ENCODE results near the gene SLC9A9.

The SLC9A9 gene

DNA sequence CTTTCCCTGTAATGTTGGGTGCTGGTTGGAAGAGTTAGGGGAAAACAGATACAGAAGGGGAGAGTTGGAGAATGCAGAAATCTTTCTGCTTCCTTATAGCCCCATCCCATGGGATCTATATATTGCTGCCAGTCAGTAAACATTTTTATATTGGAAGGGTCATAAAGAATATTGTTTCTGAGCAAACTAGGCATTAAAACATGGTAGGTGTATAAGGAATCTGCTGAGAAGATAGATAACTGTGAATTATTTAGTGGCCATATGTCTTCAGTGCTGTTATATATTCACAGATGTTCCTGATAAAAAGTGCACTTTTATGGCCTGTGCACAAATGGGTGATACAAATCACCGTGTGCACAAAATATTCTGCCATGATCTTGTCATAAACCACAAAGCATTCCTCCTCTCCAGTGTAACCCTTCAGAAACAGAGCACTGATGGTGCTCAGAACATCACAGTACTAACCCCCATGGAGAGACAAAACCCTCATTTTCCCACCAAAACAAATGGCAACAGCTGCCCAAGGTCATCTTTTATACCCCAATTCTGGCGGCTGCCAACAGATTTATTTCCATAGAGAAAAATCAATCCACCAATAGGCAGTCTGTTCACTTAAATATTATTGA, 269.3 kb downstream of the SLC9A9 start:
- Mint-ChIP-seq H3K27me3 (no peaks in the 10 kb centered on the region), H3K9me3 (no peaks in the 10 kb centered on the region), H3K4me1 (no peaks in the 10 kb centered on the region), H3K27ac (no peak overlapping the region), H3K4me3 (no peak overlapping the region)
- no peak for ATAC-seq
- DNase-seq, result no peak

DNA sequence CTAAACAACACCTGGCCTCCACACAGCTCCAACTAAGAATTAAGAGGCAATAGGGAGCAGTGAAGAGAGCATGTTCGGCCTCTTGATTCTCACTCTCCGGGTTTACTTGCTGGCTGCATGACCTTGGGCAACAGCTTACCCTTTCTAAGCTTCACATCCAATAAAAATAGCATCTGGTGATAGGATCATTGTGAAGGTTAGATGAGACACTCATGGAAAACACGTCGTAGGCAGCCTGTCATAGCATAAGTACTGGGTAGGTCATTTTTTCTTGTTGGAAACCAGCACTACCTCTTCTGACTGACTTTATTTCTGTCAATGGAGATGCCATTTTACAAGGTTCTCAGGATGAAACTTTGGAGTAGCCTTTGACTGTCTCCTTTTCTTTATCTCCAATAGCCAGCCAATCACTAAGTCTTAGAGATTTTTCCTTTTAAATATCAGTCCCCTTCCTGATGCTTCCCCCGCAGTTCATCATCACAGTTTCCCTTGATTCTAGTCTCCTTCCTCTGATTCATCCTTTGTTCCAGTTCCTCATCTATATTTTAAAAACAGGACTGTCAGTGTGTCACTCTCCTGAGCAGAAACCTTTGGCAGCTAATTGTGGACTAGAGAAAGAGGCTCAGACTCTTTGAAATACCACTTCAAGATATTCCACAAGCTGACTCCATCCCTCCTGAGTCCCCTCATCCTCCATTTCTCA, 271.5 kb downstream of the SLC9A9 start:
- Mint-ChIP-seq H3K4me3 (no peak overlapping the region), H3K27ac (no peak overlapping the region), H3K27me3 (no peaks in the 10 kb centered on the region), H3K4me1 (no peaks in the 10 kb centered on the region), H3K9me3 (no peaks in the 10 kb centered on the region)
- DNase-seq (no peak), ATAC-seq (no peak)

DNA sequence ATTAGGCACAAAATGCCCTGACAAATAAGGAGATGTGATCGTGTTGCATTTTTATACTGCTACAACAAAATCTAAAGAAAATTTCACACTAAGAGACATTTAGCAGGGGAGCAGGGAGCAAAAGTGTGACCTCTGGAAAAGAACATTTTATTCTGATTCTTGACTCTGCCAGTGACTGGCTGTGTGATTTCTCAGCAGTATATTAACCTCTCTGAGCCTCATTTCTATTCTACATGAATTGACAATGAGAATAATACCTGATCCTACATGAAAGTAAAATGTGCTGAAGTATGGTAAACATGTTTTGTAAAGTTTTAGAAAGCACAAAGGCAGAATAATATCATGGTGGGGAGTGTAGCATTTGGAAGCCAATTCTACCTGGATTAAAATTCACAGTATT, 273.3 kb downstream of the SLC9A9 start:
- H3K9me3 Mint-ChIP-seq, result no peaks in the 10 kb centered on the region
- H3K27me3 Mint-ChIP-seq, result no peaks in the 10 kb centered on the region
- ATAC-seq, result no peak
- no peaks in the 10 kb centered on the region for H3K4me1 Mint-ChIP-seq
- DNase-seq, result no peak
- no peak overlapping the region for H3K4me3 Mint-ChIP-seq
- no peak overlapping the region for H3K27ac Mint-ChIP-seq

DNA sequence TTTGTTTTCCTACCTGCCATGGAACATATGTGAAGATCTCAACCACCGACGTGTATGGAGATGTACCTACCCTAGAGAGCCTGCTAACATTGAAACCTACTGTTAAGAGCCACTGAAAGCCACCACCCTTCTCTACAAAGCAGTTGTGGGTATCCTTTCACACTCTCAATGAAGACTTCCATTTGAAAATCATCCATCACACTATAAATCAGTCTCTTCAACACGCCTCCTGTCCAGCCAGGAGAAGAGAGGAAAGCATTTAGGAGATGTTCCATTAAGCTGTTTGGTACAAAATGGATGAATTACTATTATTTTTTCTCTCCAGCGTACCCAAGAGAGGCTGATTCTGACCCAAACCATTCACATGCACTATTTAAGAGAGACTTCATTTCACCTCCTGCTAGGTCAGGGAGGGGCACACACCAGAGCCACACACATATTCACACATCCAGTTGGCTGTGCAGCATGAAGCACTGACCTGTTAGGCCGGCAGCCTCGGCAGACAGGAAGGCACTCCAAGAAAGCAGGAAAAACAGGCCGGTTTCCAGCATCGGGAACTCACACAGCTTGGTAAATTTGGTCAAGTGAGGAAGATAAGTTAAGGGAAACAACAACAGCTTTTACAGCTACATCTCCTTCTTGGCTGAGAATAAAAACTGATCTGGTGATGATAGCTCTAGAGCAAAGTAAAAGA, 274.5 kb downstream of the SLC9A9 start:
- DNase-seq (no peak), ATAC-seq (no peak)
- Mint-ChIP-seq H3K4me3 (no peak overlapping the region), H3K4me1 (no peaks in the 10 kb centered on the region), H3K27me3 (no peaks in the 10 kb centered on the region), H3K27ac (no peak overlapping the region), H3K9me3 (no peaks in the 10 kb centered on the region)

DNA sequence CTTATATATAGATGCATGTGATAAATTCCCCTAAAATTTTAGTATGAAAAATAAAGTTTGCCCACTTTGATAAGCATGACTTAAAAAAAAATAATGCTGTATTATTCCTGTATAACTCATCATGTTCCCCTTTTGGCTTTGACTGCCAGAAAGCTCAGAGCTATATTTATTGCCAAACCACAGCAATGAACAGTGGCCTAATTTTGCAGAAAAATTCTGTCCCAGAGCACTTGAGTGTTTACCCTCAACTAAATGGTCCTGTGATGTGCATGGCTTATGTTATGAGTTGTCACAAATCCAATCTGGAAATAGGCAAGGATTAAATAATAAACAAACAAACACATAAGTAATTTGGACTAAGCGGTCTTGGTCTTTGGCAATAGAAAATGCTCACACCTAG, 276.7 kb downstream of the SLC9A9 start:
- H3K4me3 Mint-ChIP-seq, result no peak overlapping the region
- H3K27me3 Mint-ChIP-seq, result no peaks in the 10 kb centered on the region
- no peak for ATAC-seq
- no peaks in the 10 kb centered on the region for H3K4me1 Mint-ChIP-seq
- no peaks in the 10 kb centered on the region for H3K9me3 Mint-ChIP-seq
- no peak for DNase-seq
- no peak overlapping the region for H3K27ac Mint-ChIP-seq

DNA sequence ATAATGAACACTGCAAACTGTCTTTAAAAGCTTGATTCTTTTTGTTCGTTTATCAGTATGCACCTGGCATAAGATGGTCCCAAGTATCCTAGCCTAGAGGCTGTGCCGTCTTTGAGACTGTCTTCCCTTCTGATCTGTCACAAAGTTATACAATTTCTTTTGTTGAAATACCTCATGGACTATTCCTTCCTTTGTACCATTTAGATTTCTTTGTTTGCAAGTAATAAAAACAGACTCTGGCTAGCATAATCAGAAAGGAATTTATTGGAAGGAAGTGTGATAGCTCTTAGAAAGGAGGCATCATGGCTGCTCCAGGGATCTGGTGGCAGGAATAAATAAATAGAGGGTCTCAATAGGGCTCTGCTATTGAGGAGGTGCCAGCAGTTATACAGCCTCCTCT, 280.4 kb downstream of the SLC9A9 start:
- Mint-ChIP-seq H3K4me3 (no peak overlapping the region), H3K9me3 (no peaks in the 10 kb centered on the region), H3K27ac (no peak overlapping the region), H3K27me3 (no peaks in the 10 kb centered on the region), H3K4me1 (no peaks in the 10 kb centered on the region)
- no peak for ATAC-seq
- no peak for DNase-seq

DNA sequence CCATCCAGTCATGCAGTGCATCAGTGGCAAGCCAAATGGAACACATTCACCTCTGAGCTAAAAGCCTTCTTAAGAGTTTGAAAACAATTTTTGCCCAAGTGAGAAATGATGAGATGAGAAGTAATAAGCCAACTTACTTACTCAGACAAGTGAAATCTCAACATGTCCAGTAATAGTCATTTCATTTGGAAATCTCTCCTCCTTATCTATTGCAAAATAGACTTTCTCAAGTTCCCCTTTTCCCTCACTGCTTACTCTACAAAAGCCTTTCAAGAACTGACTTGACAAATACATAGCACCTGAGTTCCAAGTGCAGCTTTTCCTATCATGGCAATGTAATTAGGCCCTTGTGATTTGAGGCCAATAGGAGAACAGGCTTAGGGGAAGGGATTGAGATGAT, 282.3 kb downstream of the SLC9A9 start:
- DNase-seq, result no peak
- no peaks in the 10 kb centered on the region for H3K4me1 Mint-ChIP-seq
- ATAC-seq, result no peak
- no peak overlapping the region for H3K4me3 Mint-ChIP-seq
- H3K9me3 Mint-ChIP-seq, result no peaks in the 10 kb centered on the region
- H3K27me3 Mint-ChIP-seq, result no peaks in the 10 kb centered on the region
- H3K27ac Mint-ChIP-seq, result no peak overlapping the region

DNA sequence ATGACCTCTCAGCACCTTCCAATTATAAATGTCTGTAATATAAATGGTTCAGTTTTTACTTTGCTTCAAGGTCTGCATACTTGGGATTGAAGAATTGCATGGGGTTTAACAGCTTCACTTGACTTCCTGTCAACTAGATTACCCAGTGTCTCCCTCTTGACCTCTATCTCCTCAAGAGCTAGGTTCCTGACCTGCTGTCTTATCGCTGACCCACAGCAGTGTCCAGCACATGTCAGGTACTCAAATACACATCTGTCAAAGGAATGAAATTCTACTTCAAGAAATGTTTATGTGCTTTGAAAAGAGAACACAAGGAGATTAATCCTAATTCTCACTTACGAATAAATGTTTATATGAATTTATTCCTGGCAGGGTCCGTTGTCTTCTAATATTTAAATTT, 284.5 kb downstream of the SLC9A9 start:
- Mint-ChIP-seq H3K27ac (no peak overlapping the region), H3K9me3 (peaks cover 0 to 5% of the 10 kb centered on the region in 2 donors), H3K4me1 (no peaks in the 10 kb centered on the region), H3K4me3 (no peak overlapping the region), H3K27me3 (no peaks in the 10 kb centered on the region)
- DNase-seq (no peak), ATAC-seq (no peak)

DNA sequence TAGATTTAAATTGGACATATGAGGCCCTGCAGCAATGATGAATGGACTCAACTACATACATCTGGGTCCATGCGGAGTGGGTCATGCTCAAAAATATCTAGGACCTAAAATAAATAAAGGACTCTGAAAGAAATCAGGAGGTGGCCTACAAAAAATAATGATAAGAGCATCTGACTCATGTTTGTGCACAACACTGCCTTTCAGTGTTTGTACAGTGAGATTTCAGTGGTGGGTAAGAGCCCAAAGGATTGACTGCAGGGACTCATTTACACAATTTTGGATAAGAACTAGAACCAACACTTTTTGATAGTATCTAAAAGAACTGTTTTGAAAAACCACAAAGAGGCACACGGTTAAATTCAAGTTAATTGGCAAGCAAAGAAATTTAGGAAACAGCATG, 285.5 kb downstream of the SLC9A9 start:
- Mint-ChIP-seq H3K4me3 (no peak overlapping the region), H3K27me3 (no peaks in the 10 kb centered on the region), H3K27ac (no peak overlapping the region), H3K4me1 (no peaks in the 10 kb centered on the region), H3K9me3 (peaks cover 0 to 15% of the 10 kb centered on the region in 2 donors)
- DNase-seq (no peak), ATAC-seq (no peak)

DNA sequence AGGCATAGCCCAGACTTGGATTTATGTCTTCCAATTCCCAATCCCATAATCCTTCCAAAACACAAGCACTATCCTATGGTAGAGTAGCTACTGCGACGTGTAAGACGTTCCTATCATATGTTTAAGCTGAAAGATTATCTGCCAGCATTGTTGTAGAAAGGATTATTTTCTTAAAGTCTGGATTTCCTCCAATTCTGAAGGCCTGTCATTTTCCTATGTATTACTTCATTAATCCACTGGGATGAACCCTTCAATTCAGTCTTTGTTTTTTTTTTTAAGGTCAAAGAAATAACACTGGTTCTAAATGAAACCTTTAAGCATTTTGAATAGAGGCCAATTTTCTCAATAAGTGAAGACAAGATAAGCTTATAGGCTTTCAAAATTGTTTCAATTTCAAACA, 289.0 kb downstream of the SLC9A9 start:
- Mint-ChIP-seq H3K4me1 (no peaks in the 10 kb centered on the region), H3K4me3 (no peak overlapping the region), H3K27me3 (no peaks in the 10 kb centered on the region), H3K27ac (no peak overlapping the region), H3K9me3 (peaks cover 17 to 42% of the 10 kb centered on the region in 2 donors)
- no peak for ATAC-seq
- DNase-seq, result no peak

DNA sequence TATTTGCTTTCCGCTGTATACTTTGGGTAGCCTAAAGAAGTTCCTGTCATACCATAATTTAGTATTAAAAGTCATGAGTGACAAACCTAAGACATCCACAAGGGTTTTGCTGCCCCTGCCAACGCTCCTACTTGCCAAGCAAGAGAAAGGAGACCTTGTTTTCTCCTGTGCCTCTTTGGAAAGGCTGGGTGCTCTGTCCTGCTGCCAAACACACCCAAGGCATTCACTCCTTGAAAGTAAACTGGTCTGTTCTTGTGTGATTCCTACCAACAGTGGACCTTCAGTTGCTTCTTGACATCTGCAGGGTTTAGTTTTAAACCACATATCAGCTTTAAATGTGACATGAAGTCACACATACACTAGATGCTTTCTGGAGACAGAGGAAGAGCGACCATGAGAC, 295.4 kb downstream of the SLC9A9 start:
- ATAC-seq, result no peak
- Mint-ChIP-seq H3K4me3 (no peak overlapping the region), H3K9me3 (peaks cover 27 to 29% of the 10 kb centered on the region in 2 donors), H3K27ac (peak overlapping the region in 1 of 2 donors; percentile 37), H3K4me1 (peaks cover 5% of the 10 kb centered on the region), H3K27me3 (no peaks in the 10 kb centered on the region)
- no peak for DNase-seq

DNA sequence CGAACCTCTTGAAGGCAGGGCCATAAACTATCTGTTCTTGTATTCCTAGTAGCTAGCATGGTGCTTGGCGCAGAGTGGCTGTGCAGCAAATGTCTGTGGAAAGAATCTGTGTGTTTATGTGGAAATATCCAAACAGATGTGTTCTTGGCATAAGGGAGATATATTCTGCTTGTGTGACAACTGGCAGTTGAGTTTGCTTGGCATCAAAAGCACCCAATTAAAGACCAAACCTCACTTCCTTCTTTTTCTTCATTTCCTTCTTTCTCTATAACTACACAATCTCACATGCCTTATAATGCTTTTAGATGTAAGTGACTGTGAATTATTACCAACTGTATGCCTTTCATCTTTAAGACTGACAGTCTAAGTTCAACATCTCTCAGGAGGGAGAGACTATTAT, 296.5 kb downstream of the SLC9A9 start:
- Mint-ChIP-seq H3K27ac (no peak overlapping the region), H3K9me3 (peaks cover 16 to 27% of the 10 kb centered on the region in 2 donors), H3K27me3 (no peaks in the 10 kb centered on the region), H3K4me1 (peaks cover 5% of the 10 kb centered on the region), H3K4me3 (no peak overlapping the region)
- ATAC-seq, result no peak
- DNase-seq, result no peak

DNA sequence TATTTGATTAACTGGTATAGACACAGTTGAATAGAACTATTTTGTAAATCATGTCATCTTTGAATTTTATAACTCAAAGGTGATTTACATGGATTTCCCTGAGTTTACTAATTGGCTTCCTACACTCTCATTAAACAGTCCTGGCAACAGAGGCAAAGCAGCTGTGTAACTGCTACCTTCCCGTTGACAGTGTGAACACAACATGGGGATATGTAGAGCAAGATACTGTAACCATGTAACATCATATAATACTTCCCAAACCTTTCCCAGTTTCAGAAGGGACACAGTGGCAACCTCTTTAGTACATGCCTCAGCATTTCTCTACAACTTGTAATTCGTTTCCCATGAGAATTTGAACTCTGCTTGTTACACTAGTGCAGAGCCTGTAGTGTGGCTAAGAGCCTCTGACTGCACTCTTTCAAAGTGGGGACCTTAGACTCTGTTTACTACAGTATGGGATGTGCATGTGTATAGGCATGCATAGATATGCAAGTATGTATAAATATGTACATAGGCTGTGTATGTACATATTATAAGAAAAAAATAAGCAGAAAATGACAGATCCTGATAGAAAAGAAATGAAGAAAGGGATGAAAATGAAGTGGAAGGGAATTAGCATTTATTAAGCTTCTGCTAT, 299.3 kb downstream of the SLC9A9 start:
- H3K27me3 Mint-ChIP-seq, result no peaks in the 10 kb centered on the region
- peaks cover 5% of the 10 kb centered on the region for H3K4me1 Mint-ChIP-seq
- no peak for ATAC-seq
- peaks cover 0 to 23% of the 10 kb centered on the region in 2 donors for H3K9me3 Mint-ChIP-seq
- no peak overlapping the region for H3K4me3 Mint-ChIP-seq
- no peak overlapping the region for H3K27ac Mint-ChIP-seq
- no peak for DNase-seq

DNA sequence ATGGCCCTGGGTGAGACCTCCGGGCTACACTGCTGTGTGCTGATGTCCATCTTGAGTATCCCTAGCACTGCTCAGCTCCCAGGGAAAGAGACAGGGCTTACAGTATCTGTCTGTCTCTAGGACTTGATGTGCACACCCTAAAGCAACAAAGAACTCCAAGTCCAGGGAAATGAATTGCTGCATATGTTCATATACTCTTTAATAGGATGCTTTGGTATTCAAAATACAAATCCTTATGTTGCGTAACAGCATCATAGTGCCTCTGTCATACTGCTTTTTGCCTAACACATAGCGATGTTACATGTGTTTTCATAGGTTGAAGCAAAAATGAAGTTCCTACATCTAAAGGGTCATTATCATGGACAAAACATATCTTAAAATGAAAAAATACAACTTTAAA, 299.9 kb downstream of the SLC9A9 start:
- no peak for DNase-seq
- Mint-ChIP-seq H3K4me3 (no peak overlapping the region), H3K9me3 (peaks cover 0 to 23% of the 10 kb centered on the region in 2 donors), H3K4me1 (peaks cover 5% of the 10 kb centered on the region), H3K27me3 (no peaks in the 10 kb centered on the region), H3K27ac (no peak overlapping the region)
- ATAC-seq, result no peak

DNA sequence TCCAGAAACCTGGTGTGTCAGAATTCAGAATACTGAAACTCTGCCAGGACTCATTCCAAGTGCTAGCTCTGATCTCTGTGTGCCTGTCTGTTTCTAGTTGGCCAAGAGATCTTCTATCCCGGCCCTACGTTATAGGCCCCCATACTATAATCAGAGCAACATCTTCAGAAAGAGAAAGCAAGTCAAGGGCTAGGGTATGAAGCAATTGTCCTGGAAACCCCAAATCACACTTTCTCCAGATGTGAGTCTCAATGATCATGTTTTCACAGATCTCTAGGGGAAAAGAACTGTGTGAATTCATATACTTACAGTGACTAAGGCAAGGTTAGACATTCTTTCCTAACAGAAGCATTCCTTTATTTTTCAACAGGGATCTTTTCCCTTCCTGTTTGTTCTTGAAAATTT, 309.7 kb downstream of the SLC9A9 start:
- no peak overlapping the region for H3K4me3 Mint-ChIP-seq
- H3K4me1 Mint-ChIP-seq, result peaks cover 23% of the 10 kb centered on the region
- H3K9me3 Mint-ChIP-seq, result no peaks in the 10 kb centered on the region
- no peak for DNase-seq
- H3K27me3 Mint-ChIP-seq, result no peaks in the 10 kb centered on the region
- H3K27ac Mint-ChIP-seq, result no peak overlapping the region
- no peak for ATAC-seq

DNA sequence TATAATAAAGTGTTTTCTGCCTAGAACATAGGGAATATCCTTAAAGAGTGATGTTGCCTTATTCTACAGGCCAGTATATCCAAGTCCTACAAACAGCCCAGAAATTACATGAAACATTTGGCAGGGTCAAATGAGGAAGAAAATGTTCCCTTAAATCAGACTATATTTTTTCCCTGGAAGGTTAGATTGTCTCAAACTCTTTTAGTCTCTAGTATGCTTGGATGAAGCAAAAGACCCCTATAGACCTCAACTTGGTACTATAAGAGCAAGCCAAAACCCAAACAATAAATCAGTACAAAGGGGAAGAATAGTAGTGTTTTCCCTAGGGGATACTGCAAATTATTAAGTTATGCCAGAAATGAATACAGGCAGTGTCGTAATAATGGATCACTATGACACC, 310.2 kb downstream of the SLC9A9 start:
- no peak overlapping the region for H3K4me3 Mint-ChIP-seq
- no peak for ATAC-seq
- no peaks in the 10 kb centered on the region for H3K9me3 Mint-ChIP-seq
- H3K27me3 Mint-ChIP-seq, result no peaks in the 10 kb centered on the region
- no peak overlapping the region for H3K27ac Mint-ChIP-seq
- DNase-seq, result no peak
- peaks cover 23% of the 10 kb centered on the region for H3K4me1 Mint-ChIP-seq

All from stimulated activated naive CD8-positive, alpha-beta T cell treated with anti-CD3 and anti-CD28 coated beads, Interleukin-15, amount 100 ng/mL, for 72 hours (primary cell).